NT2/D1 (cell line): ENCODE data around the gene ZMYND10.

Source experiments
- DNase-seq: peaks from one replicate; pipeline ENCODE4 v3.0.0-alpha.2; 2011; ENCODE audit warnings: low read depth, low spot score
- H3K27me3 ChIP-seq: 2 replicates; pipeline ENCODE4 v1.6.0; 2011; ENCODE audit warnings: mild to moderate bottlenecking; ENCODE audit not compliant: insufficient read length, insufficient read depth
- H3K36me3 ChIP-seq: 2 replicates; pipeline ENCODE4 v1.6.1; 2011; ENCODE audit warnings: mild to moderate bottlenecking, low read length, mixed read lengths; ENCODE audit not compliant: insufficient read depth, insufficient read length
- H3K4me1 ChIP-seq: 2 replicates; pipeline ENCODE4 v1.5.1; 2011; ENCODE audit not compliant: insufficient read depth, insufficient read length
- H3K4me3 ChIP-seq: 2 replicates; pipeline ENCODE4 v1.5.1; 2011; ENCODE audit warnings: low read depth; ENCODE audit not compliant: insufficient read length
- H3K9ac ChIP-seq: 2 replicates; pipeline ENCODE4 v1.6.0; 2011; ENCODE audit warnings: low read depth; ENCODE audit not compliant: insufficient read length
- H3K9me3 ChIP-seq: 2 replicates; pipeline ENCODE4 v1.5.1; 2011; ENCODE audit warnings: mild to moderate bottlenecking, low read length; ENCODE audit not compliant: insufficient read depth
- SUZ12 ChIP-seq: IDR thresholded peaks from 2 replicates; pipeline ENCODE4 v1.6.1; 2011; ENCODE audit not compliant: insufficient read length, insufficient read depth; ENCODE audit errors: extremely low read depth
- YY1 ChIP-seq: IDR thresholded peaks from 2 replicates; pipeline ENCODE4 v1.6.1; 2011; ENCODE audit not compliant: insufficient read length, insufficient read depth
- ZNF274 ChIP-seq: IDR thresholded peaks from 2 replicates; pipeline ENCODE4 v1.6.1; 2011; ENCODE audit warnings: mild to moderate bottlenecking, low read depth, low read length

ZMYND10 gene

GRCh38 chr3:50322386-50323091, 23.0 kb downstream of the ZMYND10 start, which contains the start of gene HYAL2:
Gene HYAL2, minus strand, starts transcription at chr3:50322745. Its CDS starts 2,256 bp downstream, at chr3:50320489.
- peak within 1 kb of the TSS; percentile 87 for H3K4me3 ChIP-seq
- no peaks in the 10 kb centered on the region for H3K27me3 ChIP-seq
- no peak for DNase-seq
- H3K9ac ChIP-seq = peak within 1 kb of the TSS; percentile 99
- H3K9me3 ChIP-seq = no peaks in the 10 kb centered on the region
- TF ChIP-seq YY1 (no peak), SUZ12 (no peak), ZNF274 (no peak)
- H3K36me3 ChIP-seq = peaks cover 71% of the 10 kb centered on the region
- peaks cover 49% of the 10 kb centered on the region for H3K4me1 ChIP-seq

- no peak for DNase-seq
- Histone ChIP-seq H3K36me3 (peaks cover 75% of the 10 kb centered on the region), H3K4me3 (peak overlapping the region; percentile 74), H3K4me1 (peaks cover 53% of the 10 kb centered on the region), H3K9me3 (no peaks in the 10 kb centered on the region), H3K9ac (peak overlapping the region; percentile 99), H3K27me3 (no peaks in the 10 kb centered on the region)
- TF ChIP-seq YY1 = no peak
- TF ChIP-seq ZNF274 = no peak
- no peak for TF ChIP-seq SUZ12
These were observed 23.5 kb downstream of the ZMYND10 start for GRCh38 chr3:50322115-50322385.

- H3K9me3 ChIP-seq = no peaks in the 10 kb centered on the region
- H3K27me3 ChIP-seq = no peaks in the 10 kb centered on the region
- peak overlapping the region; percentile 87 for H3K4me3 ChIP-seq
- H3K9ac ChIP-seq = peak overlapping the region; percentile 99
- peaks cover 57% of the 10 kb centered on the region for H3K4me1 ChIP-seq
- H3K36me3 ChIP-seq = peaks cover 73% of the 10 kb centered on the region
- no peak for TF ChIP-seq YY1
- no peak for TF ChIP-seq ZNF274
- no peak for TF ChIP-seq SUZ12
- DNase-seq = peak; percentile 87
These were observed 24.0 kb downstream of the ZMYND10 start for GRCh38 chr3:50321336-50322114.

- peak overlapping the region; percentile 99 for H3K9ac ChIP-seq
- peaks cover 60% of the 10 kb centered on the region for H3K4me1 ChIP-seq
- no peaks in the 10 kb centered on the region for H3K9me3 ChIP-seq
- H3K4me3 ChIP-seq = peak overlapping the region; percentile 87
- H3K27me3 ChIP-seq = no peaks in the 10 kb centered on the region
- TF ChIP-seq YY1 = no peak
- TF ChIP-seq ZNF274 = no peak
- no peak for TF ChIP-seq SUZ12
- peaks cover 73% of the 10 kb centered on the region for H3K36me3 ChIP-seq
- DNase-seq = no peak
These were observed 24.6 kb downstream of the ZMYND10 start for GRCh38 chr3:50320853-50321335.

- H3K4me3 ChIP-seq = peak overlapping the region; percentile 87
- TF ChIP-seq SUZ12 (no peak), ZNF274 (no peak), YY1 (no peak)
- H3K36me3 ChIP-seq = peaks cover 71% of the 10 kb centered on the region
- H3K27me3 ChIP-seq = no peaks in the 10 kb centered on the region
- H3K9me3 ChIP-seq = no peaks in the 10 kb centered on the region
- H3K9ac ChIP-seq = peak overlapping the region; percentile 99
- DNase-seq = no peak
- H3K4me1 ChIP-seq = peaks cover 60% of the 10 kb centered on the region
These were observed 25.5 kb downstream of the ZMYND10 start for GRCh38 chr3:50319894-50320625.

GRCh38 chr3:50319181-50319893, 26.2 kb downstream of the ZMYND10 start:
- Histone ChIP-seq H3K9ac (peak overlapping the region; percentile 99), H3K4me1 (peaks cover 58% of the 10 kb centered on the region), H3K9me3 (no peaks in the 10 kb centered on the region), H3K27me3 (no peaks in the 10 kb centered on the region), H3K4me3 (no peak overlapping the region), H3K36me3 (peaks cover 71% of the 10 kb centered on the region)
- TF ChIP-seq SUZ12 (no peak), ZNF274 (no peak), YY1 (no peak)
- no peak for DNase-seq
